ENCODE measurements around the gene NANP. TPM values are rescaled to one million over a fixed set of nuclear protein-coding genes. Genes with fewer than 3 reads are reported as not detected.
A peak's percentile ranks its signal among the peaks of the same experiment; 100 is the strongest.

Gene NANP
- total and polyA plus RNA-seq, 2 of the 4 experiments (the other 2 are of a cell fraction), result 4.9 to 7.2 TPM

GRCh38 chr20:25580711-25581110, 43.1 kb downstream of the NANP start:
- Histone ChIP-seq H3K23ac (ENCODE audit: low read depth, low read length) (no peak overlapping the region), H2BK5ac (ENCODE audit: low read depth, low read length, poor library complexity, severe bottlenecking) (no peak overlapping the region), H3K18ac (ENCODE audit: low read depth, low read length) (no peak overlapping the region), H2BK15ac (ENCODE audit: low read depth, low read length) (no peak overlapping the region), H3K14ac (replicated peaks; ENCODE audit: low read depth, low read length) (no peak overlapping the region), H4K91ac (ENCODE audit: insufficient read depth, low read depth, low read length) (no peak overlapping the region), H3K27me3 (ENCODE audit: control insufficient read depth, insufficient read depth, low read length) (no peaks in the 10 kb centered on the region), H3K9me1 (ENCODE audit: insufficient read depth, low read length) (peaks cover 9% of the 10 kb centered on the region), H3K79me1 (ENCODE audit: low read depth in 1 of 2, low read length in 2 of 2) (peaks cover 38 to 64% of the 10 kb centered on the region in 2 experiments), H4K5ac (ENCODE audit: low read depth, low read length) (no peak overlapping the region), H3K4ac (ENCODE audit: low read depth, low read length) (no peak overlapping the region), H3K4me1 (ENCODE audit: control insufficient read depth, insufficient read depth, low read length) (peaks cover 10% of the 10 kb centered on the region), H4K8ac (ENCODE audit: low read depth in 2 of 2, low read length in 2 of 2) (no peak overlapping the region), H3K27ac (ENCODE audit: insufficient read depth, low read length) (no peak overlapping the region), H2AK9ac (replicated peaks; ENCODE audit: low read depth, low read length, poor library complexity) (no peak overlapping the region), H3K56ac (ENCODE audit: extremely low read depth, insufficient read depth, low read length) (no peak overlapping the region), H3K4me2 (ENCODE audit: low read depth, low read length) (no peak overlapping the region), H2AK5ac (ENCODE audit: low read depth, low read length) (no peak overlapping the region), H3K9ac (ENCODE audit: low read depth, low read length) (no peak overlapping the region), H3K9me3 (ENCODE audit: control insufficient read depth, insufficient read depth, low read length) (no peaks in the 10 kb centered on the region), H2AFZ (replicated peaks; ENCODE audit: low read length, poor library complexity) (no peak overlapping the region), H2BK20ac (ENCODE audit: low read depth, low read length) (no peak overlapping the region), H2BK120ac (ENCODE audit: low read depth, low read length) (no peak overlapping the region), H3K36me3 (ENCODE audit: control insufficient read depth, insufficient read depth, low read length) (peaks cover 3% of the 10 kb centered on the region; the same call in 1 of the 2 replicates), H3K4me3 (ENCODE audit: insufficient read depth, low read depth, low read length) (no peak overlapping the region), H4K20me1 (ENCODE audit: insufficient read depth, low read length) (peaks cover 19% of the 10 kb centered on the region)
- in situ Hi-C loops (cut with MboI; ENCODE audit: low sequenced_read_pairs), result loop anchor here (25.0 kb wide), 1 partner anchor 593 kb away; the partner anchor contains the start of gene APMAP
- intact Hi-C loops (cut with micrococcal nuclease), result no loop called here
- ChIA-PET POLR2A (ENCODE audit: unreplicated experiment) (no interaction called here), CTCF (no interaction called here)
- DNase-seq, result peak; percentile 27
- TF ChIP-seq RFX5 (IDR thresholded peaks at IDR 0.05; ENCODE audit: low read depth, low read length) (no peak), FOS (IDR thresholded peaks at IDR 0.05; ENCODE audit: low read depth, low read length) (no peak), POLR2A (IDR thresholded peaks at IDR 0.05; ENCODE audit: low read depth, low read length) (no peak), USF2 (IDR thresholded peaks at IDR 0.05; ENCODE audit: low read depth, low read length) (no peak), RCOR1 (IDR thresholded peaks at IDR 0.05; ENCODE audit: insufficient replicate concordance, low read length) (no peak), NFE2L2 (IDR thresholded peaks at IDR 0.05; ENCODE audit: low read depth, low read length) (no peak), MXI1 (IDR thresholded peaks at IDR 0.05; ENCODE audit: borderline replicate concordance, low read depth, low read length) (no peak), MAFK (IDR thresholded peaks at IDR 0.05; ENCODE audit: low read depth, low read length) (no peak), BHLHE40 (IDR thresholded peaks at IDR 0.05; ENCODE audit: low read depth, low read length) (no peak), ELK1 (IDR thresholded peaks at IDR 0.05; ENCODE audit: borderline replicate concordance, low read depth, low read length) (no peak), CEBPB (IDR thresholded peaks at IDR 0.05; ENCODE audit: low read depth, low read length) (no peak), SMC3 (IDR thresholded peaks at IDR 0.05; ENCODE audit: low read depth, low read length) (no peak), CTCF (conservative IDR thresholded peaks at IDR 0.05; ENCODE audit: low read depth, low read length) (no peak), RAD21 (IDR thresholded peaks at IDR 0.05; ENCODE audit: low read length) (no peak), CHD1 (IDR thresholded peaks at IDR 0.05; ENCODE audit: low read depth, low read length) (no peak), MAZ (IDR thresholded peaks at IDR 0.05; ENCODE audit: borderline replicate concordance, low read depth, low read length) (no peak)
- WGBS, 2 experiments (ENCODE audit: extremely low coverage in 2 of 2, insufficient read length in 1 of 2), result no CpG with 5 or more reads among the region's 4 CpGs
- dilution Hi-C loops (cut with HindIII; ENCODE audit: low sequenced_read_pairs, unreplicated experiment), result no loop called here
- no TSS peak for BruUV-seq (replicated peaks)
- ATAC-seq (ENCODE audit: low read depth), result no peak
